Stomach (tissue), 9 donors: ENCODE results near the gene CCR3. TPM values are rescaled to one million over a fixed set of nuclear protein-coding genes. Genes with fewer than 3 reads are reported as not detected.

Experiments
- DNase-seq, 2 donors: peaks; one replicate each; pipeline versions ENCODE4 v3.0.0 to v3.0.0-alpha.2; 2013 to 2019
- H3K27ac ChIP-seq, 5 donors: fragments of 200-600 bp in 4 of 5; sonication (generic) in 4 of 5; one replicate each; pipeline ENCODE4 v1.5.1; 2013 to 2019; ENCODE audit warnings: mild to moderate bottlenecking in 1 of 5, moderate library complexity in 1 of 5
- H3K27me3 ChIP-seq, 3 donors: fragments of 200-600 bp; sonication (generic); one replicate each; pipeline ENCODE4 v1.5.1; 2017 to 2019; ENCODE audit warnings: mixed run types in 1 of 3
- H3K36me3 ChIP-seq, 4 donors: fragments of 200-600 bp; sonication (generic); 1 replicate in 3 of 4; 2 replicates in 1 of 4; pipeline ENCODE4 v1.5.1; 2016 to 2019
- H3K4me1 ChIP-seq, 4 donors: fragments of 200-600 bp; sonication (generic); one replicate each; pipeline ENCODE4 v1.5.1; 2016 to 2019
- H3K4me3 ChIP-seq, 4 donors: fragments of 200-600 bp; sonication (generic) in 3 of 4; one replicate each; pipeline ENCODE4 v1.5.1; 2016 to 2019; ENCODE audit warnings: mild to moderate bottlenecking in 1 of 4
- H3K9me3 ChIP-seq, 4 donors: fragments of 200-600 bp; sonication (generic); one replicate each; pipeline ENCODE4 v1.5.1; 2016 to 2019
- EP300 ChIP-seq: sonication (generic); formaldehyde crosslinking; IDR thresholded peaks from one replicate; pipeline ENCODE4 v1.6.1; 2017; ENCODE audit warnings: antibody characterized with exemption
- POLR2A ChIP-seq, 4 donors: fragments of 450-650 bp; IDR thresholded peaks; one replicate each; pipeline ENCODE4 v1.6.1; 2016; ENCODE audit warnings: antibody characterized with exemption in 4 of 4, control low read depth in 2 of 4, mild to moderate bottlenecking in 1 of 4, moderate library complexity in 1 of 4
- POLR2AphosphoS5 ChIP-seq, 3 donors: sonication (generic); formaldehyde crosslinking; IDR thresholded peaks; one replicate each; pipeline ENCODE4 v1.6.1; 2016; ENCODE audit warnings: antibody characterized with exemption in 3 of 3
- WGBS, 5 donors: extraction: QIAGEN DNeasy Blood & Tissue Kit in 3 of 5; methylation state at CpG; one replicate each; pipeline versions ENCODE4 v1.1.5 to v1.1.7; 2013 to 2018; 5-methylcytosine and 5-hydroxymethylcytosine counted together
- intact Hi-C: fragments of 100-400 bp; cut with DNase I; formaldehyde crosslinking; loops from one replicate; pipeline ENCODE4 v1.15.1; 2023; ENCODE audit warnings: low total_unique reads
- polyA plus RNA-seq, 3 donors: library from polyadenylated mRNA; stranded (reverse); fragments of 200-250 nt; gene quantifications; one replicate each; pipeline ENCODE4 v1.2.3, GENCODE V29; 2013
- total RNA-seq, 5 donors: library from RNA; depleted of rRNA; stranded (reverse); fragments of >200 nt; gene quantifications; one replicate each; pipeline versions ENCODE4 v1.1.0 to v1.2.3, GENCODE V29; 2014 to 2016
- TF ChIP-seq, protein P1 (sequence below), 7 experiments: fragments of 450-650 bp in 4 of 7; fragments of 200-600 bp in 3 of 7; sonication (generic) in 3 of 7; IDR thresholded peaks; one replicate each; pipeline ENCODE4 v1.5.1; 2016 to 2019; ENCODE audit warnings: antibody characterized with exemption in 7 of 7, control low read depth in 2 of 7, mild to moderate bottlenecking in 1 of 7
- donor health status: healthy with polysubstance abuse.
- donor health status: Bipolar disorder and iron deficiency.
- donor health status: healthy.

CCR3 gene
- total and polyA plus RNA-seq, 8 donors, result 0.05 to 8.9 (median 7.1) TPM; not detected in 5

DNA sequence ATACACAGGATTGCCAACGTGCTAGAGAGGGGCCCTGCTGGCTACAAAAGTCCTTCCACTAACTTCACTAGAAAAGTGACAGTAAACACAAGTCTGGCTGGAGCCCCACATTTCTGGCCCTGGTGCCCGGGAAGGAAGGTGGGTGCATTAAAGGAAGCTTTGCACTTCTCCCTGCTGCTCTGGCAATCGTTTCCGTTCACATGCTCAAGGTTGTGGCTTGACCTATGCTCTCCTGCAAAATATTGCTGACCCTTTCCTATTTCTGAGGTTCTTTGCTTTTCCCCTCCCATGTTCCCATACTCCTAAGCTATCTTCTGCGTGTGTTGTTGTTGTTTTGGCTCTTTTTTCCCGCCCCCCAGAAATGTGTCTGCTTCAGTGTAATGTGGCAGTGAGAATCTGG is 9.1 kb upstream of the CCR3 start:
- Histone ChIP-seq H3K27ac (no peak overlapping the region), H3K27me3 (peaks cover 0 to 12% (median 0%) of the 10 kb centered on the region in 3 donors), H3K36me3 (no peaks in the 10 kb centered on the region), H3K4me1 (no peaks in the 10 kb centered on the region), H3K4me3 (no peak overlapping the region), H3K9me3 (no peaks in the 10 kb centered on the region)
- no peak for DNase-seq
- intact Hi-C loops, result no loop called here
- TF ChIP-seq, protein P1, sequence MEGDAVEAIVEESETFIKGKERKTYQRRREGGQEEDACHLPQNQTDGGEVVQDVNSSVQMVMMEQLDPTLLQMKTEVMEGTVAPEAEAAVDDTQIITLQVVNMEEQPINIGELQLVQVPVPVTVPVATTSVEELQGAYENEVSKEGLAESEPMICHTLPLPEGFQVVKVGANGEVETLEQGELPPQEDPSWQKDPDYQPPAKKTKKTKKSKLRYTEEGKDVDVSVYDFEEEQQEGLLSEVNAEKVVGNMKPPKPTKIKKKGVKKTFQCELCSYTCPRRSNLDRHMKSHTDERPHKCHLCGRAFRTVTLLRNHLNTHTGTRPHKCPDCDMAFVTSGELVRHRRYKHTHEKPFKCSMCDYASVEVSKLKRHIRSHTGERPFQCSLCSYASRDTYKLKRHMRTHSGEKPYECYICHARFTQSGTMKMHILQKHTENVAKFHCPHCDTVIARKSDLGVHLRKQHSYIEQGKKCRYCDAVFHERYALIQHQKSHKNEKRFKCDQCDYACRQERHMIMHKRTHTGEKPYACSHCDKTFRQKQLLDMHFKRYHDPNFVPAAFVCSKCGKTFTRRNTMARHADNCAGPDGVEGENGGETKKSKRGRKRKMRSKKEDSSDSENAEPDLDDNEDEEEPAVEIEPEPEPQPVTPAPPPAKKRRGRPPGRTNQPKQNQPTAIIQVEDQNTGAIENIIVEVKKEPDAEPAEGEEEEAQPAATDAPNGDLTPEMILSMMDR (IDR thresholded peaks at IDR 0.05), result no peak
- WGBS, 5 donors, result 49 to 71% (median 64%) methylated on average over 6 of the region's 6 CpGs

DNA sequence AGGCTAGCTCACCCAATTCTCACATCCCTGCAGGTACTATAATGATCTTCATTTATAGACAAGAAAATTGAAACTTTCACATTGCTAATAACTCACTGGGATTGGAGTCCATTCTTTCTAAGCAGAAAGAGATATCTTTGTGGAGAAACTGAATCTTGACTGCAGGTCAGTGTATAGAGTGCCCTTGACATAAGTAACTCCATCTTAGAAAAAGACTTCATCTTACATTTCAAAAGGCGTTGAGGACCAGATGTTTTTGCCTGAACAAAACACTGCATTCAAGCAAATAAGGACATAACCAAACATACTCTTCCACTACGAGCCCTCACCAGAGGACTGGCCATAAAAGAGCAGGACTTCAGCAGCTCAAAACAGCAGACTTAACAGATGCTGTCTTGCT is 6.8 kb upstream of the CCR3 start:
- 76 to 92% (median 89%) methylated on average over 2 of the region's 2 CpGs for WGBS, 5 donors
- DNase-seq, result no peak
- Histone ChIP-seq H3K4me1 (no peaks in the 10 kb centered on the region), H3K9me3 (no peaks in the 10 kb centered on the region), H3K36me3 (no peaks in the 10 kb centered on the region), H3K27me3 (peaks cover 0 to 10% (median 0%) of the 10 kb centered on the region in 3 donors), H3K4me3 (no peak overlapping the region), H3K27ac (no peak overlapping the region)
- intact Hi-C loops, result no loop called here
- TF ChIP-seq, protein P1 (IDR thresholded peaks at IDR 0.05), result no peak
- no peak for TF ChIP-seq POLR2A (IDR thresholded peaks at IDR 0.05)
- TF ChIP-seq EP300, result no peak
- TF ChIP-seq POLR2AphosphoS5 (IDR thresholded peaks at IDR 0.05), result no peak

DNA sequence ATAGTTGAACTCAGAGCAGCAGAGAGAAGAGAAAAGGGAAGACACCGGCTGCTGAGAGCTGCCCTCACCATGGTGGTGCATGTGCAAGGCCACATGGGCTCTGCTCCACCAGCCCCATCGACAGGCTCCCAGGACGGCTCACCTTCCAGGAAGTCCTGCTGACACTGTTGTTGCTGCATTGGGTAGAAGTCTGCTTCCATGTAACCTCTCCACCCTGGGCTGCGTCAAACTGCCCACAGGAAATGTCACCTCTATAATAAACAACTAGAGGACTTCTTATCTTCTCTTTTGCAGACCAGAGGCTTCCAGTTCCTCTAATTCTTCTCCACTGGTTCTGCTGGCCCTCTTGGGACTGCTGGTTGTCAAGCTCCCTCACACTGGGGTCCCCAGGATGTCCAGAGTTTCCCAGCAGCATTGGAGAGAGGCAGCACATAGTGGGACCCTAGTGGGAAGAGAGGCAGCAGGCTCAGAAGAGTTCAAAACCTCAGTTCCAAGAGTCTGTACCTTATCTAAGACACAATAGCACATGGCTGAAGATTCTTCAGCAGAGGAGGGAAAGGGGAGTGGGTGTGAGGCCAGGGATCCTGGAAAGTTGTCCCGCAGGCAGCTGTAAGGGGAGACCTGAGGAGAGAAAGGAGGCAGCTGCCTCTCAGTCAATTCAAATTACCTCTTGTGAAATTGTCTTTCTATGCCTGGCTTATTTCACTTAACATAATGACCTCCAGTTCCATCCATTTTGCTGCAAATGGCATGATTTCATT is 5.8 kb upstream of the CCR3 start:
- H3K4me3 ChIP-seq, result no peak overlapping the region
- H3K36me3 ChIP-seq, result no peaks in the 10 kb centered on the region
- no peak for DNase-seq
- TF ChIP-seq EP300, result no peak
- TF ChIP-seq, protein P1 (IDR thresholded peaks at IDR 0.05), result no peak
- TF ChIP-seq POLR2A (IDR thresholded peaks at IDR 0.05), result no peak
- no peak for TF ChIP-seq POLR2AphosphoS5 (IDR thresholded peaks at IDR 0.05)
- no peaks in the 10 kb centered on the region for H3K4me1 ChIP-seq
- H3K27me3 ChIP-seq, result peaks cover 0 to 8% (median 0%) of the 10 kb centered on the region in 3 donors
- no peak overlapping the region for H3K27ac ChIP-seq
- no peaks in the 10 kb centered on the region for H3K9me3 ChIP-seq
- 67 to 80% (median 74%) methylated on average over 5 of the region's 5 CpGs for WGBS, 5 donors
- intact Hi-C loops, result no loop called here

DNA sequence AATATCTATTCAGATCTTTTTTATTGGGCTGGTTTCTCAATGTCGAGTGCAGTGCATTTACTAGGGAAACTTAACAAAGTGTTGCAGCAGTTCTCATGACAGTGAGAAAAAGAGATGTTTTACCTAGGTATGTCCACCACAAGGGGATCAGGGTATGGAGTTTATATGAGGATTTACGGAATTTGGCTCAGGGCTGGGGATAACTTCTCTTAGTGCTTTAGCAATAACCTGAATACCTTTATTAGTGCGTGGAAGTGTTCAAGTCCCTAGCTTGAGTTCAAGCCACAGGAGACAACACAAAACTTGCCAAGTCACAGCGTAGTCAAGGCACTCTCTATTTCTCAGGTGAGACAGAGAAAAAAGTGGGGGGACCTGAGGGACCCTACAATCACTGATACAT is 3.9 kb upstream of the CCR3 start:
- no peaks in the 10 kb centered on the region for H3K9me3 ChIP-seq
- H3K27me3 ChIP-seq, result no peaks in the 10 kb centered on the region
- intact Hi-C loops, result no loop called here
- DNase-seq, result no peak
- no peak for TF ChIP-seq EP300
- no peak for TF ChIP-seq POLR2AphosphoS5 (IDR thresholded peaks at IDR 0.05)
- TF ChIP-seq, protein P1 (IDR thresholded peaks at IDR 0.05), result no peak
- no peak for TF ChIP-seq POLR2A (IDR thresholded peaks at IDR 0.05)
- H3K27ac ChIP-seq, result no peak overlapping the region
- no peak overlapping the region for H3K4me3 ChIP-seq
- H3K4me1 ChIP-seq, result no peaks in the 10 kb centered on the region
- 84 to 92% (median 89%) methylated on average over 4 of the region's 4 CpGs for WGBS, 5 donors
- H3K36me3 ChIP-seq, result no peaks in the 10 kb centered on the region
